HG03025 (cell line): Measurements from ENCODE around the gene SREBF2.

Experiments used
- ATAC-seq: cut with Tn5 transposase; IDR thresholded peaks from one replicate; pipeline ENCODE4 v1.9.1; 2021; ENCODE audit warnings: mild to moderate bottlenecking, moderate library complexity; ENCODE audit not compliant: unreplicated experiment, low FRiP score

The SREBF2 gene

GRCh38 chr22:41917375-41917902, 84.5 kb downstream of the SREBF2 start:
- ATAC-seq: no peak

DNA sequence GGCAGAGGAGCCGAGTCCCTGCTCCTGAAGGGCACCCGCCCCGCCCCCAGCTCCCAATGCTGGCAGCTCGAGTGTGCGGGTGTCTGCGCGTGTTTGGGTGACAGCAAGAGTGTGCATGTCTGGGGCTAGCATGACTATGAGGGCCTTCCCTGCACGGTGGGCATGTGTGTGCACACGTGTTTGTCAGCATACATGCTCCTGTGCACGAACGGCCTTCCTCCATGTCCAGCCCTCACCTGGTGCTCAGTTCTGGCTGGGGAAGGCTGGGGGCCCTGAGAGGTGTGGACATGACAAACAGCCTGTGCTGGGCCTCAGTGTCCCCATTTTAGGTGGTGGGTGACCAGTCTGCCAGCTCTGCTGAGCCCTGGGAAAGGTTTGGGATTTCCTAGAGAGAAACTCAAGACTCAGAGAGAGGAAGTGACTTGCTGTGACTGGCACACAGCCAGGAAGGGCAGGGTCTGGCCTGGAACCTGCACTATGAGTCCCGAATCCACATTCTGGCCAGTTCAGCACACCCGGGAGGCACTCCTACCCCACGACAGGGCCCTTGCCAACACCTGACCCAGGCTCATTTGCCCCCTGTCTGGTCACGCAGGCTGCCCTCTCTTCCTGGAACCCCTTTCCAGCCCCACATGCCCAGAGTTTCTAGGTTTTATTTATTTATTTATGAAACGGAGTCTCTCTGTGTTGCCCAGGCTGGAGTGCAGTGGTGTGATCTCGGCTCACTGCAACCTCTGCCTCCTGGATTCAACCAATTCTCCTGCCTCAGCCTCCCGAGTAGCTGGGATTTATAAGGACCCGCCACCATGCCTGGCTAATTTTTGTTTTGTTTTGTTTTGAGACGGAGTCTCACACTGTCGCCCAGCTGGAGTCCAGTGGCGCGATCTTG, 85.2 kb downstream of the SREBF2 start:
- no peak for ATAC-seq

DNA sequence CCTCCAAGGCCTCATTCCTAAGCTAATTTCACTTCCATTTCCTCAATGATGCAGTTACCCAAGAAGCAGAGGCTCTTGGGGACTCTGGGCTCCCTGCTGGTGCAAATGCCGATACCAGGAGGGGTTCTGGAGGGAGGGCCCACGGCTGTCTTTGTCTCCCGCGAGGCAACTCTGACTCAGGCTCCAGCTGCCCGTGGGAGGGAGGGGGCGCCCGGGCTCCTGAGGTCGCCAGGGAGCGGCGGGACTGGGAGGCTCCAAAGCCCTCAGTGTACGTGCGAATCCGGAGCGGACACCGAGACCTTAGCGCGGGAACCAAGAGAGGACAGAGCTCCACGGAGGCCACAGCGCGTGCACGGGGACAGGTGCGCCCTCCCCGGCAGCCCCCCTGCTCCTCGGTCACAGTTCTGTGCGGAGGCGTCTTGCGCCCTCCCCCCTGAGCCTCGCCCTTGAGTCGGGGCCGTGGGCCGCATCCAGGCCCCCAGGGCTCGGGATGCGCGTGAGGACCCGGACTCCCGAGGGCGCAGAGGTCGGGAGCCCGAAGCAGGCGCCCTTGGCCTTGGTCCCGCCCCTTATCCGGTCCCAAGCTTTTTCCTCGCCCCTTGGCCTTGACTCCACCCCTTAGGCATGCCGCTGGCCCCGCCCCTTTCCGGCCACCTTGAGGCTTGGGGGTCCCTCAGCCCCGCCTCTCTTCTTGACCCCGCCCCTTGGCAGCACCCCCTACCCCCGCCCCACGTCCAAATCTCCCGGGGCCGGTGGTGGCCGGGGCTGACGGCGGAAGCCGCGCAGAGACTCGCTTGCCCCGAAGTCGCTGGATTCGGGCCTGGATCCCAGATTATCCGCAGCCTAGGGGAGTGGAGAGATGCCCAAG, 86.7 kb downstream of the SREBF2 start:
- no peak for ATAC-seq

GRCh38 chr22:41920271-41920976, 87.5 kb downstream of the SREBF2 start:
- no peak for ATAC-seq

DNA sequence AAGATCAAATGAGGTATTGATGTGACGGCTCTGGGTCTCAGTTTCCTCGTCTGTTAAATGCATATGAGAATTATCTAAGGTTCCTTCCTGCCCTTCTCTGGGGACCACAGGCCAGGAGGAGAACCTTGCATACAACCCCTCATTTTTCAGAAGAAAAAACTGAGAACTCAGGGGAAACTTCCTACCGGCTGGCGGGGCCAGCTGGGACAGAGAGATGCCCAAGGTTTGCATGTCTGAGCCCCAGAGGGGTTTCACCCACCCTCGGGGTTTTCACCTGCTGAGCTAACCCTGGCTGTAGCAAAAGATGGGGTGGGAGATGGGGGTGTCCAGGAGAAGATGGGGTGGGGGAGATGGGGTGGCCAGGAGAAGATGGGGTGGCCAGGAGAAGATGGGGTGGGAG, 89.4 kb downstream of the SREBF2 start:
- no peak for ATAC-seq

GRCh38 chr22:41922940-41923594, 90.2 kb downstream of the SREBF2 start:
- ATAC-seq: no peak

- no peak for ATAC-seq
Measured at GRCh38 chr22:41923595-41924276, 90.8 kb downstream of the SREBF2 start.

DNA sequence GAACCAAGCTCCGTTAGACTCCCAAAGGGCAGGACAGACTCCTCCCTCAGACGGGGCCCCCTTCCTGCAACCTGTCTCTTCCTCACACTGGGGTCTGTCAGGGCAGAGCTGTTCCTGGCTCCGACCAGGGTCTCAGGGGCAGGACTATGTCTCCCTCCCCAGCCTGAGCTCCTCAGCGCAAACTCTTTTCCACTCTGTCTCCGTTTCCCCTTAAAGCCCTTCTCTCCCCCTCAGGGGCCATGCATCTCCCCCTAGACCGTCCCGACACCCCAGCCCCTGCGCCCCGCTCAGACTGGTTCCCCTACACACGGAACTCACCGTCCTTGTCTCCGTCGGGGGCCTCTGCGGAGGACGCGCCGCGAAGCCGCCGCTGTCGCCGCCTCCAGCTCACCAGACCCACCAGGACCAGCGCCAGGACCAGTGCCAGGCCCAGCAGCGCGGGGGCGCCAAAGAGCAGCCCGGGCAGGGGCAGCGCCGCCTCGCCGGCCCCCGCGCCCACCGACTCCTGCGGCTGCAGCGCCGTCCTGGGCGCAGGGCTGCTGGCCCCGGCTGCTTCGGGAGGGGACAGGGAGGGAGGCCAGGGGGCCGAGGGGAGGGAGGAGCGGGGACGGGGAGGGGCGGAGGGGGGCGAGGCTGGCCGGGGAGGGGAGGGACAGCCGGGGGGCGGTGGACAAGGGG, 93.0 kb downstream of the SREBF2 start:
- peak; percentile 32 for ATAC-seq

DNA sequence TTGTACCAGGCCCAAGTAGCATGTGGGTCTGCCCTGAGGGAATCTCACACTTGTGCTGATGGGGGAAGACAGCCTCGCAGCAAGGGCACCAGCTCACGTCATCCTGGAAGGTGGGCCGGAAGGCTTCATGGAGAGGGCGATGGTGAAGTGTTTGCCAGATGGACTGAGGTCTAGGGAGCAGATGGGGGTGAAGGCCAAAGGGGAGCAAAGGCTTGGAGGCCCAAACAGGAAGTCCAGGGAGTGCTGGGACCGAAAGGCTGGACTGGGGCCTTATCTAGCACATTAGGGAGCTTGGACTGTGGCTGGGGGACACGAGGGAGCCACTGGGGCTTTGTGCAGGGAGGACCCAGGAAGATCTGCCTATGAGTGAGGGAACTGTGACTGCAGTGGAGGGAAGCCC, 94.9 kb downstream of the SREBF2 start:
- ATAC-seq: no peak

DNA sequence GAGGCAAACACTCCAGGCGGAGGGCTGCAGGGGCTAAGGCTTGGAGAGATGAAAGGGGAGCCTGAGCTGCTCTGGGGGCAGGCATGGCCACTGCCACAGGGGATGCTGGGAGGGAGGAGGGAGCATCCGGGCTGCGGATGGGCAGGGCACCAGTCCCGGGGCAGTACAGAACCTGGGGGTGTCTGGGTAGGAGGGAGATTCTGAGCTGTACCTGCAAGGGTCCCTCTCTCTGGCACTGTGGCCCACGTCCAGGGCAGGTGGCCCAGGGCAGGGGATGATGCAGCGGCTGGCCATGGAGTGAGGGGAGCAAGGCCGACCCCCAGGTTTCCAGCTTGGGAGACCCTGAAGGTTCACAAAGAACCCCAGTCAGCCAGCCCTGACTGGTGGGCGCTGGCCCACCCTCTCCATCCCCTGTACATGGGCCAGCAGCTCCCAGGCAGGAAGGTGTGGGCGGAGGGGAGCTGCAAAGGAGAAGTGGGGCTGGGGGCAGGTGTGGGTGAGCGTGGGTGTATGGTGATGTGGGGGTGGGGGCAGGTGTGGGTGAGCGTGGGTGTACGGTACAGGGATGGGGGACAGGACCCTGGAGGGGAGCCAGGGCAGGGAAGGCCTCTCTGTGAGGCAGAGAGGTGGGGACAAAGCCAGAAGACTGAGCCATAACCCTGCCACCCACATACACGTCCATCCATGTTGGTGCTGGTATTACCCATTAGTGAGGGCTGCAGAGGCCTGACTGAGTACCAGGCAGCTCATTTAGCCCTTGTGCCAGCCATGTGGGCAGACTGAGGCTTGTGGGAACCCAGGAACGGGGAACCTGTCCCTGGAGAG, 95.9 kb downstream of the SREBF2 start:
- no peak for ATAC-seq

- no peak for ATAC-seq
Measured at GRCh38 chr22:41929418-41929810, 96.5 kb downstream of the SREBF2 start.

GRCh38 chr22:41931701-41932269, 98.9 kb downstream of the SREBF2 start:
- ATAC-seq: no peak

DNA sequence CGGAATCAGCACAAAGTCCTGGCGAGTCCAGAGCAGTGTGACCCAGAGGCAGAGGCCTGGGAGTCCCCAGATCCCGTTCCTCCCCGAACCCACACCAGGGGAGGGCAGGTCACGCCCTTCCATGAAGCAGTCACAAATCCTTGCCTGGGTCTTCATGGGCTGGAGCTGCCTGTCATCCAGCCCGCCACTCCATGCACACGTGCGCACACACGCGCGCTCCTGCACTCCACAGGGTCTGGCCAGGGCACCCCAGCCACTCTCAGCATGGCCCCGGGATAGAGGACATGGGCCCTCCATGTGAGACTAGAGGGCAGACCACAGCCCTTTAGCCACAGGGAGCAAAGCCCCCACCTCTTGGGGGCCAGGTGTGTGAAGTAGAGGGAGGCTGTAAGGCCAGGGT, 99.4 kb downstream of the SREBF2 start:
- ATAC-seq: no peak

DNA sequence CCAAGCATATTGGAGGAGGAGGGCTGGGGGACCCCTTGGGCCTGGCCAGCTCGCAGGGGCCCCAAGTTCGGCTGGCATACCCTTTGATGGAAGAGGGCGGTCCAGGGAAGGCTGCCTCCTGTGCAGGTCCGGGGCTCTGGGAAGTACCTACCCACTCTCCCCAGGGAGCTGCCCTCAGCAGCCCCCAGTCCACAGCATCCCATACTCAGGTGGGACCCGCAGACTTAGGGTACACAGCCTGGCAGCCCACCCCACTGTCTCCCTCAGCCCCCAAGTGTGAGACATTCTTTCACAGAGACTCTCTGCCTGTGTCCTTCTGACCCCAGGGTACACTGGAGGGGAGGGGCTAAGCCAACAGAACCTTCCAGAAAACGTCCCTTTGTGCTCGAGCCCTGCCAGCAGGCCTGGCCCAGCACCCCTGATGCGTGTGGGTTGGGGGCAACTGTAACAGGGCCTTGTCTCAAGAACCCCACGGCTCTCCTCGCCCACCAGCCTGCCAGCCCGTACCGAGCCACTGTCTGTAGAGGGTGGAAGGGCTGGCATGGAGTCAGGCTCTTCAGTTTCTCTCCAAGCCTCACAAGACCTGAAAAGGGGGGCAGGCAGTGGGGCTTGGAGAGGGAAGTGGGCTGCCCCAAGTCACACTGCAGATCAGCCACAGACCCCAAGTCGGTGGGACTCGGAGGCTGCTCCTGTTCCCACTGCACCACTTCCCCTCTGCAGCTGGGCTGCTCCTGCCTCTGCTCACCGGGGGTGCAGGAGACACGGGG, 100.7 kb downstream of the SREBF2 start:
- no peak for ATAC-seq

DNA sequence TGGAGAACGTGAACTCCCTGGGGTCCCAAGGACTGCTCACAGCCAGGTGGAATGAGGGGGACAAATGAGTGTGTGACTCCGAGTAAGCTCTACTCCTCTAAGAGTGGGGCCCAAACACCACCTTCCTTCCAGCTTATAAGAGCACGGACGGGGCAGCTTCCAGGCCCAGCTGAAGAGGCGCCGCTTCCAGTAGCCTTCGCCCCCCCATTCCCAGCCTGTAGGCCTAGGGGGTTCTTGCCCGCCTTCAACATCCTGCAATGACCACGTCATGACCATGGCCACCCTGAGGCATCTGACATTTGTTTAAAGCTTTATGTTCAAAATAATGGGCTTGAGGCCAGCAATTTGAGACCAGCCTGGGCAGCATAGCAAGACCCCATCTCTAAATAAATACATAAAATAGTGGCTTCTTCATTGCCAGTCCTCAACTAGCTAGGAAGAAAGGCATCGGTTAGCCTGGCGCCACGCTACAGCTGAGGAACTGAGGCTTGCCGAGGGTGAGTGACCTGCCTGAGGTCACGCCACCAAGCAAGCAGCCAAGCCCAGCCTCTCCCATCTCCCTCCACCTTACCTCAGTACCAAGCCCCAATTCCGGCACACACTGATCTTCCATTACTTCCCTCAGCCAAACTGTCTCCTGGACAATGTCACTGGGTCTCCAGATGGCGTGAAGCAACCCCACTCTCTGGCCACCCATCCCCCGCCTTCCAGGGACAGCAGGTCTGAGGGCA, 101.5 kb downstream of the SREBF2 start:
- no peak for ATAC-seq

- no peak for ATAC-seq
Measured at GRCh38 chr22:41935015-41935351, 102.1 kb downstream of the SREBF2 start.

GRCh38 chr22:41935509-41935908, 102.6 kb downstream of the SREBF2 start:
- no peak for ATAC-seq
